ENCODE results near the gene IL26.
"Not testable (repeated sequence)": the region's sequence is repeated elsewhere in the genome, so short reads cannot be mapped to it uniquely, and the experiment has no call there.

Gene IL26

GRCh38 chr12:68190301-68190700 lies 35.3 kb downstream of the IL26 start:
- DNase-seq = no peak

- no peak for DNase-seq
Measured at GRCh38 chr12:68189821-68190242, 35.8 kb downstream of the IL26 start.

DNA sequence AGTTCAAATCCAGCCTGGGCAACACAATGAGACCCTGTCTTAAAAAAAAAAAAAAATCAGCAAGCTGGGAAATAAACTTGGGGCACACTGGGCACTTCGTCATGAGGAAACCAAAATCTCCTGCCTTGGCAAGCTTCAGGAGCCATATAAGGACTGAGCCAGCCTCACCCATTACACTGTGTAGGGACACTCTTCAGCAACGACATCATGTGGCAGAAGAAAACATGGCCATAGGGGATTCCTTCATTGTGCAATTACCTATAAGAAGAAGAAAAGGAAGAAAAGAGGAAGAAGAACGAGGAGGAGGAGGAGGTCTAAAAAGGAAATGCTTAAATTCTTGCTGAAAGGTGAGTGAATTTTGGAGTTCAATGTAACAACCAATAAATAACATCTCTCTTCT lies 40.0 kb downstream of the IL26 start:
- DNase-seq = no peak

DNA sequence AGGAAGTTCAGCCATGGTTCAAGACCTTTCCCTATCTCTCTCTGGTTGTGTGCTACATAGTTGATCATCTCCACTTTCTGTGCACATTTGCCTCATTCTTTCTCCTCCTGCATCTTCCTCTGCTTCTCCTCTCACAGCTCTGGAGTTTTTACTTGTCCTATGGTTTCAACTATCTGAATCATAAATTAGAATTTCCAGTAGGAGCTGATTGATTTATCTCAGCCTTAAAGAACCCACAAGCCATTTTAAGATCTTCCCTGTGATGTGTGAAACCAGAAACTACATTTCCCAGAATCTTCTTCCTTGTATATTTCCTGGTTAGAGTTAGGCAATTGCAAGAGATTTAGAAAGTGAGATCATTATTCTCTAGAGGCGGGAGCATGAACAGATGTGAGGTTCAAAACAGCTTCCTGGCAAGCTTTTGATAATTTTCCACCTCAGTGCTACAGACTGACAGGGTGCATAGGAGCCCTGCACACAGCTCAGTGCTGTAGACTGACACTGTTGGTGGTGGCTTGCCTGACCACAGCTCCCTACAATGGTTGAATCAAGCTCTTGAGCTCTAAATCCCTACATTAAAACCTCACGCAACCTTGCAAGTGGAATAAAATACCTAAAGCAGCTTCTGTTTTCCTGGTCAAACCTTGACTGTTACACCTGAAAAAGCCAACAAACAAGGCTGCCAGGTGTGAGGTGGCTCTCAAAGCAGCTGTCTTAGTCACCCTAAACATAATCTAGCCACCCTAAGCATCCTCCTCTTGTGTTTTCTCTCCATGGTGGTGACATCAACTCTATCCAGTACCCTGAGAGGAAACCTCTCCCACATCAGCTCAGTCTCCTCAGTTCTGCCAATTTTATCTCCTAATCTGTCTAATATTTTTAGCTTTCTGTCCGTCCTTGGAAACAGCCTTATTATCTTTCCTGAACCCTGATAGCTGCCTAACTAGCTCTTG lies 44.5 kb downstream of the IL26 start:
- DNase-seq = peak; percentile 20

DNA sequence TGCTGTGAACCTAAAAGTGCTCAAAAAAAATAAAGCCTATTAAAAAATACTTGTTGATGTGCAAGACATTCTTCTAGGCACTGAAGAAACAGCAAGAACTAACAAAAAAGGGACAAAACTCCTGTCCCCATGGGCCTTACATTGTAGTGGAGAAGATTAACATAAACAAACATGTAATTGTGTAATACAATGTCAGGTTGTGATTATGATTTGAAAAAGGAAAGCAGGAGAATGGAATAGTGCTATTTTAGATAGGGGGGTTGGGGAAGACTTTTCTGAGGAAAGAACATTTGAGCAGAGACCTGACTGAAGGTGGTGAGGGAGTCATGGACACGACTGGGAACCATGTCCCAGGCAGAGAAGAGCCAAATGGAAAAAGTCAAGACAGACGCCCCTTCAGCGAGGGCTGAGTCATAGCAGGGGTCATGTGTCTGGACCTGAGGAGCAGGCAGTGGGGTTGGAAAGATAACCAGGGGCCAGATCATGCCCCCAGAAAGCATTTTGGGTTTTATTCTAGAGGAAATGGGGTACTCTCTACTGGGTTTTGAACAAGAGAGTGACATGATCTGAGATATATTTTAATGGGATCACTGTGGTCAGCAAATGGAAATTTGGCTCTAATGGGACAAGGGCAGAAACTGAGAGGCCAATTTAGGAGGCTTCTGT lies 46.7 kb downstream of the IL26 start:
- no peak for DNase-seq

DNA sequence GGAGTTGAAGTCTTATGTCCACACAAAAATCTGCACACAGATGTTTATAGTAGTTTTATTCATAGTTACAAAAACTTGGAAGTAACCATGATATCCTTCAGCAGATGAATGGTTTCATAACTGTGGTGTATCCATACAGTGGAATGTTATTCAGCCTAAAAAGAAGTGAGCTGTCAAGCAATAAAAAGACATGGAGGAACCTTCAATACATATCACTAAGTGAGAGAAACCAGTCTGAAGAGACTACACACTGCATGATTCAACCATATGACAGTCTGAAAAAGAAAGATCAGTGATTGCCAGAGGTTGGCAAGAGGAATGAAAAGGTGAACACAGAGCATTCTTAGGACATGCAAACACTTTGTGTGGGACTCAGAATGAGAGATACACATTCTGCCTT lies 47.4 kb downstream of the IL26 start:
- no peak for DNase-seq

- no peak for DNase-seq
Measured at GRCh38 chr12:68177562-68177961, 48.0 kb downstream of the IL26 start.

- DNase-seq = no peak
Measured at GRCh38 chr12:68176257-68176656, 49.4 kb downstream of the IL26 start.

DNA sequence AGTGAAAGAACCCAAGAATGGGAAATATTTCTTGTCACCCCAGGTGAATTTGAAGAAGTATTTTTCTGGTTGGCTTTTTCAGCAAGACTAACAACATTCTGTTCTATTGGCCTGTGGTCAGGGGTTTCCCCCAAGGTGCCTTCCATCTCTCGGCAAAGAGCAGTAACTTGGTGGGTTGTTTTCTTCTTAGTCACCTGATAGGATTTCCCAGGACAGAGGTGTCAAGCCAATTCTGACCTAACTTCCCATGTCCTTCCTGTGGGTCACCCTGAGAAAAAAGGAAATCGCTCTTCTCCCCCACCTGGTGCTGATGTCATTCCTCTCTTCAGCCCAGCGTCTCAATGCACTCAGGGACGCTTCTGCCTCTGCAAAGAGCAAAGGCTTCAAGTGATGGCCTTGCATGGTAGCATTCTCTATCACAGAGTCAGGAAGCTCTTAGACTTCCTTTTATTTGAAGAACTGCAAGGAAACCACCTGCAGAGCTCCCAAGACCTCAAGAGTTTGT lies 50.0 kb downstream of the IL26 start:
- DNase-seq = no peak

GRCh38 chr12:68174761-68175160 lies 50.8 kb downstream of the IL26 start:
- not testable (repeated sequence) for DNase-seq

GRCh38 chr12:68173792-68174191 lies 51.8 kb downstream of the IL26 start:
- no peak for DNase-seq

- DNase-seq = no peak
Measured at GRCh38 chr12:68170726-68171125, 54.9 kb downstream of the IL26 start.

- DNase-seq = no peak
Measured at GRCh38 chr12:68169213-68169889, 56.3 kb downstream of the IL26 start.

GRCh38 chr12:68166317-68166831 lies 59.2 kb downstream of the IL26 start:
- DNase-seq = no peak

DNA sequence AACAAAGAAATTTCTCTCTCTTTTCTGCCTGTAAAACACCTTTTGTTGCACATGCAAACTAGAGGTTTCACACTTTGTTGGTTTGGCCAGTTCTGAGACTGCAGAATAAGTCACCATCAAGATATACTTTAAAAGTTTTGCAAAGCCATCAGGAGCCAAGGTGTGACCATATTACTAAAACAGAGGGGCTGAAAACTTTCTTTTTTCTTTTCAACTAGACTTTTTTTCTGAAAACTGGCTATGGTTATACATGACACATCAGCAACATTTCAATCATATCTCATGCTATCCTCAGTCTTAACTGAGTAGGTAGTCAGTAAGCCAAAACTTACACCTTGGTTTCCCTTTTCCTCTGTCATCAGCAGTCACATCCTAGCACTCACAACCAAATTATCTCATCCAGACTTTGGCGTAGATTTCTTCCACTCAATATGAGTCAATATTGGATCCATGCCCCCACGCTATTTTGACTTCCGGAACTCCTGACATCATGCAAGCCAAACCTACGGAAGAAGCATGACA lies 62.0 kb downstream of the IL26 start:
- no peak for DNase-seq

GRCh38 chr12:68162374-68162773 lies 63.2 kb downstream of the IL26 start:
- DNase-seq = no peak

- DNase-seq = no peak
Measured at GRCh38 chr12:68159681-68160304, 65.8 kb downstream of the IL26 start, which contains the start of gene IFNG. IFNG (minus strand) TSS chr12:68159740; CDS start chr12:68159615, 125 bp downstream.

GRCh38 chr12:68158432-68158831 lies 67.2 kb downstream of the IL26 start:
- DNase-seq = peak; percentile 14

GRCh38 chr12:68157380-68157779 lies 68.2 kb downstream of the IL26 start:
- DNase-seq = no peak

DNA sequence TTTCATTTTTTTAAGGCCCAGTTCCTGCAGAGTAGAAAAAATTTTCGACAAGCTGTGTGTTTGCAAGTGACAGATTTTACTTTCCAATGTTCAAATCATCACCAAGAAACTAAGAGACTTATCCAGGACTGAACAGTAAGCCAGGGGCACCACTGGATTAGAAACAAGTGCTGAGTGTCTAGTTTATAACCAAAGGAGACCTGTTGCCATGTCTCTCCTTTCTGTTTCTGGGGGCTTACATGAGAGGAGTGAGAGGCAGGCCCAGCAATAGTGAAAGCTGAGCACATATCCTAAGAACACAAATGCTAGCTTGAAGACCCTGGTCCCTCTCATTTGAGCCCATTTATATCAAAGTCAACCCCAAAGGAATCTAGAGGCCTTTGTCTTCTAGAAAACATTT lies 69.0 kb downstream of the IL26 start:
- DNase-seq = no peak

DNA sequence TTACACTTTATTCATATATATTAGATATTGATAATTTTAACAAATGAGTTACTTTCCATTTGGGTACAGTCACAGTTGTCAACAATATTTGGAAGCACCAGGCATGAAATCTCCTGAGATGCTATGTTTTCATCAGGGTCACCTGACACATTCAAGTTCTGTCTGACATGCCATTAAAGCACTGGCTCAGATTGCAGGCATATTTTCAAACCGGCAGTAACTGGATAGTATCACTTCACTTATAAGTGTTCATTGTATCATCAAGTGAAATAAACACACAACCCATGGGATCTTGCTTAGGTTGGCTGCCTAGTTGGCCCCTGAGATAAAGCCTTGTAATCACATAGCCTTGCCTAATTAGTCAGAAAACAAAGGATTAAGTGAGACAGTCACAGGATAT lies 70.8 kb downstream of the IL26 start:
- no peak for DNase-seq

Measured in COR-L47 (cell line).